CD4-positive, alpha-beta T cell treated with Interleukin-6 for 4 hours (primary cell): ENCODE measurements around the gene ADTRP.

Experiments
- DNase-seq: peaks from one replicate; pipeline ENCODE4 v3.0.0-alpha.2; 2020; ENCODE audit warnings: mixed read lengths

ADTRP gene, protein sequence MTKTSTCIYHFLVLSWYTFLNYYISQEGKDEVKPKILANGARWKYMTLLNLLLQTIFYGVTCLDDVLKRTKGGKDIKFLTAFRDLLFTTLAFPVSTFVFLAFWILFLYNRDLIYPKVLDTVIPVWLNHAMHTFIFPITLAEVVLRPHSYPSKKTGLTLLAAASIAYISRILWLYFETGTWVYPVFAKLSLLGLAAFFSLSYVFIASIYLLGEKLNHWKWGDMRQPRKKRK

GRCh38 chr6:11778648-11779328 is at the start of gene ADTRP:
TSS of gene ADTRP (minus strand) at chr6:11778803. CDS start at chr6:11778759, 44 bp downstream.
- DNase-seq = no peak

GRCh38 chr6:11826779-11827178 is 48.2 kb upstream of the ADTRP start:
- no peak for DNase-seq

GRCh38 chr6:11824986-11825385 is 46.4 kb upstream of the ADTRP start:
- DNase-seq = no peak

DNA sequence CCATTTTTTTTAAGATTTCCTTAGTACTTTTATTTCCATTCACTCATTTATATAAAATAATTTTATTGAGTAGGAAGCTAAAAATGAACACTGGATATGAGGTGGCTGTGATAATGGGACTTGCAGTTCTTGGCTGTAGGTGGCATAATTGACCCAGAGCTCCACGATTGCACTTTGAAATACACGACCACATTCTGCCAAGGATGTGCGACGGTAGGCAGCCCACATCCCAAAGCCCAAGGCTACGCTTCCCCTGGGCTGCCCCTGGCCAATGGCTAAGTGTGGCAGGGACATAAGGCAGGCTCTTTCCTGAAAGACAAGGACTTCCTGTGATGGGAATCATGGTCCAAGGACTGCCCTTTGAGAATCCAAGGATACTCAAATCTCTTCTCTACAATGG is 43.7 kb upstream of the ADTRP start:
- no peak for DNase-seq

- DNase-seq = no peak
Measured at GRCh38 chr6:11821781-11822180, 43.2 kb upstream of the ADTRP start.

- no peak for DNase-seq
Measured at GRCh38 chr6:11820821-11821220, 42.2 kb upstream of the ADTRP start.

DNA sequence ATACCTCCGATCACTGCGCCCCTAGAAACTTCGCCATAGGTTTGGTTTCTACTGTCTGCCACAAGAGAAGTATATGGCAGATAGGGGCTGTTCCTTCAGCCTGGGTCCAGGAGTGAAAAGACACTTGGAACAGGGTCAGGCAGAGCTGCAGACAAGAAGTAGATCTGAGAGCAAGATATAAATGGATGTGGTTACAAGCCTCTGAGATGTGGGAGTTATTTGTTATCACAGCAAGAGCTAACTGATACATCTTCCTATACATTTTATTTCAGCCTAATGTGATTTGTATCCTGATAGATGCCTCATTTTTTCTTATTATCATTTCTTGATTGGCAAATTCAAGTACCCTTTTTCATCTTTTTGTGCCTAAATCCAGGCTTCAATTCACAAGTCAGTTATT is 40.9 kb upstream of the ADTRP start:
- no peak for DNase-seq

DNA sequence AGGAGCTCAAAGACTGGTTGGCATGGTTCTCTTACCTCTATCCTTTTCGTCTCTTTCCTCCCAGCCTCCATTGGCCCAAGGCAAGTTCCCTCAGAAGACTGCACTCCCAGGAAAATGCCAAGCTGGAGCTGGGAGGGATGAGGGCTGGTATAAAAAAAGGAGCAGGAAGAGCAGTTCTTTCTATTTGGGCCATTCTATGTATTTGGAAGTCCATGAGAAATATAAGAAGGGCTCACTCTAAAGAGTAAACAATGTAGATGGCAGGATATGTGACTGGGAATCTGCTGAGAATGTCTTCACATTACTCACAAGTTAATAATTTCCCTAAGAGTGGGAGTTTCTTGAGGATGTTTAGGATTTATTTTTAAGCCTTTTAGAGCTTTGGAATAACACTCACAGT is 36.6 kb upstream of the ADTRP start:
- no peak for DNase-seq

DNA sequence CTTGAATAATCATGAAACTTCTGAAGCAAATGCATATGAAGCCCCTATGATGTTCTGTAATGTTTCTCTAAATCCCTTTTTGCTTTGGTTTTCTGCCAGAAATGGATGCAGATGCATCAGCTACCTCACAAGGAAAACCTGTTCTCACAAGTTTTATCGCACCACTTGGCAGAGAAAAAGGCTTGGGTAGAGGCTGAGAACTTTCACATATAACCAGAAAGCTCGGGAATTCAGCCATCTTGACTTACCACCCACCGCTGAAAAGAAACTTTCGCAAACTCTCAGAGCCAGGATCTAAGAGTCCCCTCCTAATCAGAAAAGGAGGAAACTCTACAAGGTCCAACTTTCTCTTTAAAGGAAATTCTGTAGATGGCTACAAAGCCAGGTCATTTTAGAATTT is 36.2 kb upstream of the ADTRP start:
- DNase-seq = no peak

DNA sequence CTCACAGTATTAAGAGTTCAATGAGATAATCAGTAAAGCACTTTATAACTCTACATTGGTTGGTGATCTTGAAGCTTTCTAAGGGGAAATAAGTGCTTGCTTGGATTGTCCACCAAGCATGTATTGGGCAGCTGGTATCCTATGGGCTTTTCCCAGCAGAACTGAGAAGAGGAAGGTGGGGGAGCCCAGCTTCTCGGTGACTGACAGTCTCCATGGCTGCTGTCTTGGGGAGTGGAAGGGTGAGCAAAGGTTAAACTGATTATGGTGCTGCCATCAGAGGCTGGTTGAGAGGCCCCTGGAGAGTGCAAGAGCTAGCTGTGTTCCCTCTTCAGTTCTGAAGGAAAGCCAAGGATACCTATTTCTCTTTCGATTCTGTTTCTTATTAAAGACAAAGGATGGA is 35.5 kb upstream of the ADTRP start:
- no peak for DNase-seq

DNA sequence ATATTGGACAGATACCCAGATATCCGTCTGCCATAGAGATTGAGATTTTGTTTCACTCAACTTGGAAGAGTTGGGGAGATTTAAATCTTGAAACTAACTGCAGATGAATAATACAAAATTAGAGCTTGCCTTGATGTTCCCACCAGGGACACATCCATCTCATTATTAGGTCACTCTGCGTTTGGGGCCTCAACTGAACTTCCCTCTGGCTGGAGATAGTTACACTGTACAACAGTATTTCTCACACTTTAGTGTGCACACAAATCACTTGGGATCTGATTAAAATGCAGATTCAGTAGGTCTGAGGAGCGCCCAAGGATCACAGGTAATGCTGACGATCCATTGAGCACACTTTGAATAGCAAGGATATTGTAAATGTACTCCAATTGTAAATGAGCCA is 35.0 kb upstream of the ADTRP start:
- no peak for DNase-seq

- no peak for DNase-seq
Measured at GRCh38 chr6:11812951-11813350, 34.3 kb upstream of the ADTRP start.

DNA sequence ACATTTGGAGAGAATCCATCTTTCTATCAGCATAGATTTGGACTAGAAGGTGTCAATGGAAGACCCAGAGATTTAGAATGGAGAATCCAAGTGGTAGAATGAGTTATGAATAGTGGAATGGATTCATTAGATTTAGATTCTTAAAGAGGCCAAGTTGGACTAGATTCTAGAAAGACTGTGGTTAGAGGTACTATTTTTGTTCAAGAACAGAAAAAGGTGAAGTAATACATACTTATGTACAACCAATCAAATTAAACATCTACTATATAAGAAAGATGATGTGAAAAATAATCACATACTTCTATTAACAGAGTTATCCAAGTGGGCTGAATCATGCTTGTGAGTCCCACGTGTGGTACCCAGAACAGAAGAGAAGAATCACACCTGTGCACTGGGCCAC is 33.8 kb upstream of the ADTRP start:
- DNase-seq = no peak

GRCh38 chr6:11811644-11812264 is 33.2 kb upstream of the ADTRP start:
- no peak for DNase-seq

GRCh38 chr6:11810854-11811643 is 32.4 kb upstream of the ADTRP start:
- DNase-seq = no peak

DNA sequence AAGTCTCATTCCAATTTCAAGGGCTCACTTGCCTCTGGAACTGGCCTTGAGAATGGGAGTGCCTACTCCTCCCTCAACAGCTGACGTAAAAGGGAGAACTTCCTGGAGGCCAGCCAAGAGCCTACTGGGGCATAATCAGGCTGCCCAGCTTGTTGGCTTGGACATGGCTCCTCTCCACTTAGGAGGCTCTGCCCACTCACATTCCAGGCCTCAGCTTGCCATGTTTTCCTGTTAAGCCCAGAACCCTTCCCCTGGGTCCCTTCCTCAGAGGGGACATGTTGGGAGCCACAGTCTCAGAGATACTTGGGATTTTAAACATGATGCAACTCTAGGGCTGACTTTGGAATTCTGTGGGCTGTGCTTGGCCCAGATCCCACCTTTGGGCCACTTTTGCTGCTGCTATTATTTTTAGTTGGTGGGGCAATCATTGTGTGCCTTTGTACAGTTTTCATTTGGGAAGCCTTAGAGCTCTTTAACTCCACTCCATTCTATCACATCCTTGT is 31.5 kb upstream of the ADTRP start:
- DNase-seq = no peak

DNA sequence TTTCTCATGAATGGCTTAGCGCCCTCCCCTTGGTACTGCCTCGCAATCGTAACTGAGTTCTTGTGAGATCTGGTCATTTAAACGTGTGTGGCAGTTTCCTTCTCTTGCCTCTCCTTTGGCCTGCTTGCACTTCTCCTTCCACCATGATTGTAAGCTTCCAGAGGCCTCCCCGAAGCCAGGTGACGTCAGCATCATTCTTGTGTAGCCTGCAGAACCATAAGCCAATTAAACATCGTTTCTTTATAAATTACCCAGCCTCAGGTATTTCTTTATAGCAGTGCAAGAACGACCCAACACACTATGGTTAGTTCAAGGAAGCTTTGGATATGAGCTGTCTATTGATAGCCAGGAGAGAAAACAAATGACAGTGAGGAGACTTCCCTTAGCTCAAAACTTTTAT is 29.5 kb upstream of the ADTRP start:
- DNase-seq = no peak

DNA sequence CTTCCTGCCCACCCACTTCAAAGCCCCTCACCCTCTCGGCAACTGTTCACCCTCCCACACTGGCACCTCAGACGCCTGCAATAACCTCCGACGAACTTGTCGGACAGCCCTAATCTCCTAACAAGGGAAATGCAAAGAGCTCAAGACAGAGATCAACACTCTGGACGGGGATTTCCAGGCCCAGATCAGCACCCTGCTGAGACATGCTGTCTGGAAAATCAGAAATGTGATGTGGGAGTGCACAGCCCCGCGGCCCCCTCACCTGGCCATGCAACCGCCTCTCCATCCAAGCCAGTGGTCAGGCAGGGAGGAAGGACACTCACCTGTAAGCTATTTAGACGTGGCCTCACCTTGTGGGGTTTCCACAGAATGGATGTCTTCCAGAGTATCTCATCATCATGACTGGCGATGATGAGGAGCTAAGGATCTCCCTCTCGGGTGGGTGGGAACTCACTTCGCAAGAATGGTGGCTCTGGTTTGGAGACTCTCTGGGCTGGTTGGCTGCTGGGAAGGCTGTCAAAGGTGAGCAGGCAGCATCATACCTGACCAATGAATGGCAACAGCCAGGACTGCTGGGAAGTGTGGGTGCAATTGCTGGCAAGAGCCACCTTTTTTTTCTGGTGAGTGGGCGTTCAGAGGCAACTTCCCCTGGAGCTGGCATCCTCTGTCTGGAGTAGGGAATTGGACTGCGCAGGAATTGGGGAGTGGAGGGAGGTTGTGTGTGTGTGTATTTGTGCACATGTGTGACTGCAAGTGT is 28.1 kb upstream of the ADTRP start:
- DNase-seq = no peak

DNA sequence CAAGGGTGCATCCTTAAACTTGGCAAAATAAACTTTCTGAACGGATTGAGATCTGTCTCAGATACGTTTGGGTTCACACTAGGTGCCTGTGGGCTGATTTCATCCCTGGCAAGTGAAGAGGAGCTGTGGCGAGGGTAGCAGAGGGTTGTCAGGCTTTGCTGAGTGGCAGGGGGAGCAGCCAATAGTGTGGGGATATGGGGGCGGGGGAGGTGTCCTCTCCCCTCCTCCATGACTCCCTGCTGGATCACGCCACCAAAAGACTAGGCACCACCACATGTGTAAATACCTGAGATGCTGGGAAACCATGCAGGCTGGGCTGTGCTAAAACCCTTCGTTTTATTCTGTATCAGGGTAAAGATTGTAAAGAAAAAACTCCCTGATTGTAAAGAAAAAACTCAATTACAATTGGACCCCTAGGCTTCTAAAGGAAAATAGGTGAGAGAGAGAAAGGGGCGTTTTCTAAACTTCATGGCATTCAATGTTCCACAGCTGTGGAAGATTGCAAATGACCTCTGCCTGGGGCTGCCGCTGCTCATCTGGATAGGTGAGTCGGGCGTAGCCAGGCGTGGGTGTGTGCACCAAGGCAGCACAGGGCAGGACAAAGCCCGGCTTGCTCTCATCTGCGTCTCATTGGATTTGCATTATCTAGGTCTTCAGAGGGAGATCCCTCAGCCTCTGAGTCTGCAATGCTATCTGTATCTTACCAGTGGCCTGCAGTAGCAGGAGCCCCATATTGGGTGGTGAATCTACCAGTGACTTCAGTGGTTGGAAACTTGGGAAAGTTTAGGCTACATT is 26.9 kb upstream of the ADTRP start:
- DNase-seq = no peak

DNA sequence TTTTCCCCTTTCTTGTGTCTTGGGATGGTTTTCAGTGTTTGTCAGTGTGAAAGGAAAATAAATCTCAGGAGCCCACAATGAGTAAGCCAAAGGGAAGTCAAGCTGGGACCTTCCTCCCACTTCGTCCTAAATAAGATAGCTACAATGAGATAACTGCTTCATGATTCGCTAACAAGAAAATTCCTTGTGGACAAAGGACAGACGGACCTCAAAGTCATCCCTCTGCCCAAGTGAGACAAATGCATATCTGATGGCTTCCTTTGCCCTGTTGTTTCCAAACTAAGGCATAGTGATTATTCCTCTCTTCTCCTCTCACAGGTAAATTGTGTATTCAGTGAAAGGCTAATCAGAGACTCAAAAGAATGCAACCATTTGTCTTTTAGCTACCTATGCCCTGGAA is 26.1 kb upstream of the ADTRP start:
- DNase-seq = no peak

GRCh38 chr6:11804135-11804534 is 25.5 kb upstream of the ADTRP start:
- no peak for DNase-seq

GRCh38 chr6:11803591-11803971 is 25.0 kb upstream of the ADTRP start:
- DNase-seq = no peak
